Neural progenitor cell (in vitro differentiated cells): ENCODE measurements around the gene CDC5L.

Experiments
- CTCF ChIP-seq: fragments of 200-600 bp; sonication (generic); IDR thresholded peaks from 2 replicates; pipeline ENCODE4 v1.5.1; 2017; ENCODE audit warnings: antibody characterized with exemption, mild to moderate bottlenecking
- EZH2 ChIP-seq: fragments of 200-600 bp; sonication (generic); IDR thresholded peaks from 2 replicates; pipeline ENCODE4 v1.6.1; 2017; ENCODE audit warnings: antibody characterized with exemption, mild to moderate bottlenecking, moderate library complexity

GRCh38 chr6:44352259-44352658 lies 35.2 kb upstream of the CDC5L start:
- TF ChIP-seq EZH2 (no peak), CTCF (no peak)
